ENCODE results near the gene AADAT.
"Not testable (repeated sequence)": the region's sequence is repeated elsewhere in the genome, so short reads cannot be mapped to it uniquely, and the experiment has no call there.

The AADAT gene

GRCh38 chr4:170090352-170091052 is 746 bp upstream of the AADAT start:
- DNase-seq (ENCODE audit: low spot score): no peak

- no peak for DNase-seq (ENCODE audit: low spot score)
Observed at GRCh38 chr4:170089274-170089667, 485 bp downstream of the AADAT start.

- no peak for DNase-seq (ENCODE audit: low spot score)
Observed at GRCh38 chr4:170088716-170089115, 1.0 kb downstream of the AADAT start.

- no peak for DNase-seq (ENCODE audit: low spot score)
Observed at GRCh38 chr4:170087163-170087700, 2.5 kb downstream of the AADAT start.

GRCh38 chr4:170083541-170083940 is 6.2 kb downstream of the AADAT start:
- no peak for DNase-seq (ENCODE audit: low spot score)

- DNase-seq (ENCODE audit: low spot score): no peak
Observed at GRCh38 chr4:170080496-170080895, 9.3 kb downstream of the AADAT start.

GRCh38 chr4:170079981-170080380 is 9.8 kb downstream of the AADAT start:
- no peak for DNase-seq (ENCODE audit: low spot score)

GRCh38 chr4:170071196-170071595 is 18.6 kb downstream of the AADAT start:
- DNase-seq (ENCODE audit: low spot score): no peak

GRCh38 chr4:170068438-170069128 is 21.2 kb downstream of the AADAT start:
- no peak for DNase-seq (ENCODE audit: low spot score)

- DNase-seq (ENCODE audit: low spot score): no peak
Observed at GRCh38 chr4:170059421-170059820, 30.3 kb downstream of the AADAT start.

- DNase-seq (ENCODE audit: low spot score): no peak
Observed at GRCh38 chr4:170058826-170059225, 30.9 kb downstream of the AADAT start.

GRCh38 chr4:170057866-170058265 is 31.9 kb downstream of the AADAT start:
- no peak for DNase-seq (ENCODE audit: low spot score)

GRCh38 chr4:170052919-170053318 is 36.8 kb downstream of the AADAT start:
- no peak for DNase-seq (ENCODE audit: low spot score)

- DNase-seq (ENCODE audit: low spot score): no peak
Observed at GRCh38 chr4:170051402-170051801, 38.4 kb downstream of the AADAT start.

- DNase-seq (ENCODE audit: low spot score): no peak
Observed at GRCh38 chr4:170049766-170050165, 40.0 kb downstream of the AADAT start.

- peak; percentile 8 for DNase-seq (ENCODE audit: low spot score)
Observed at GRCh38 chr4:170047771-170048354, 41.9 kb downstream of the AADAT start.

- not testable (repeated sequence) for DNase-seq (ENCODE audit: low spot score)
Observed at GRCh38 chr4:170046156-170046555, 43.6 kb downstream of the AADAT start.

- no peak for DNase-seq (ENCODE audit: low spot score)
Observed at GRCh38 chr4:170040031-170040680, 49.6 kb downstream of the AADAT start.

GRCh38 chr4:170038769-170039168 is 51.0 kb downstream of the AADAT start:
- DNase-seq (ENCODE audit: low spot score): no peak

- no peak for DNase-seq (ENCODE audit: low spot score)
Observed at GRCh38 chr4:170038232-170038631, 51.5 kb downstream of the AADAT start.

GRCh38 chr4:170037481-170037880 is 52.3 kb downstream of the AADAT start:
- no peak for DNase-seq (ENCODE audit: low spot score)

- no peak for DNase-seq (ENCODE audit: low spot score)
Observed at GRCh38 chr4:170035845-170036244, 53.9 kb downstream of the AADAT start.

- DNase-seq (ENCODE audit: low spot score): no peak
Observed at GRCh38 chr4:170035231-170035630, 54.5 kb downstream of the AADAT start.
